Measurements from ENCODE around the gene NCOA6. TPM values are rescaled to one million over a fixed set of nuclear protein-coding genes. Genes with fewer than 3 reads are reported as not detected.
"Not testable (repeated sequence)": the region's sequence is repeated elsewhere in the genome, so short reads cannot be mapped to it uniquely, and the experiment has no call there.

The NCOA6 gene
- total RNA-seq, 2 experiments from 2014 or later: 14.6 to 16.3 TPM

DNA sequence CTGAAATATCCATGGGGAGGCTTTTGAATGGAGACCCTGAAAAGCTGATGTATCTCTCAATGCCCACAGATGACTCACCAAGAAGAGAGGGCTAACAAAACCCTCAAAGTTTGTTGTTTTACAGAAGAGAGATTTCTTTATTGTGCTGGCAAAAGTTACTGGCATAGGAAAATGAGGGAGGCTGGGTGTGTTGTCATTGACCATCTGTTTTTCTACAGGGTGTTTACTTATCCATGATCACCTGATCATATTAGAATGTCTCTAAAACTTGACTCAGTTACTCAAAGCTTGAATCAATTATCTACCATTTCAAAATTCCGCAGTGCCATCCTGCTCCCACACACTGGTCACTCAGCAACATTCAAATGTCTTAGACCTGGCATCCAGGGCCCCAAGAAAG is 9.8 kb downstream of the NCOA6 start:
- TF ChIP-seq, protein P1, sequence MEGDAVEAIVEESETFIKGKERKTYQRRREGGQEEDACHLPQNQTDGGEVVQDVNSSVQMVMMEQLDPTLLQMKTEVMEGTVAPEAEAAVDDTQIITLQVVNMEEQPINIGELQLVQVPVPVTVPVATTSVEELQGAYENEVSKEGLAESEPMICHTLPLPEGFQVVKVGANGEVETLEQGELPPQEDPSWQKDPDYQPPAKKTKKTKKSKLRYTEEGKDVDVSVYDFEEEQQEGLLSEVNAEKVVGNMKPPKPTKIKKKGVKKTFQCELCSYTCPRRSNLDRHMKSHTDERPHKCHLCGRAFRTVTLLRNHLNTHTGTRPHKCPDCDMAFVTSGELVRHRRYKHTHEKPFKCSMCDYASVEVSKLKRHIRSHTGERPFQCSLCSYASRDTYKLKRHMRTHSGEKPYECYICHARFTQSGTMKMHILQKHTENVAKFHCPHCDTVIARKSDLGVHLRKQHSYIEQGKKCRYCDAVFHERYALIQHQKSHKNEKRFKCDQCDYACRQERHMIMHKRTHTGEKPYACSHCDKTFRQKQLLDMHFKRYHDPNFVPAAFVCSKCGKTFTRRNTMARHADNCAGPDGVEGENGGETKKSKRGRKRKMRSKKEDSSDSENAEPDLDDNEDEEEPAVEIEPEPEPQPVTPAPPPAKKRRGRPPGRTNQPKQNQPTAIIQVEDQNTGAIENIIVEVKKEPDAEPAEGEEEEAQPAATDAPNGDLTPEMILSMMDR (IDR thresholded peaks at IDR 0.05): no peak
- ATAC-seq (ENCODE audit: poor library complexity): no peak
- ChIA-PET CTCF (no interaction called here), POLR2A (no interaction called here)
- H3K27ac Mint-ChIP-seq: no peak overlapping the region
- no peak overlapping the region for H3K4me3 ChIP-seq (ENCODE audit: low read length)
- peaks cover 3% of the 10 kb centered on the region for H3K36me3 Mint-ChIP-seq (ENCODE audit: low read depth)
- H3K9me3 ChIP-seq (ENCODE audit: control insufficient read depth in 1 of 2, insufficient read depth in 1 of 2, low read length in 2 of 2): no peaks in the 10 kb centered on the region
- no peaks in the 10 kb centered on the region for H3K36me3 ChIP-seq (ENCODE audit: insufficient read depth, low read length)
- no peaks in the 10 kb centered on the region for H3K9me3 Mint-ChIP-seq
- DNase-seq: no peak
- H3K4me1 ChIP-seq (ENCODE audit: insufficient read depth, low read length): peaks cover 10% of the 10 kb centered on the region
- no peak overlapping the region for H3K27ac ChIP-seq (ENCODE audit: low read depth in 1 of 2, low read length in 2 of 2)
- no peaks in the 10 kb centered on the region for H3K27me3 ChIP-seq (ENCODE audit: control insufficient read depth in 1 of 2, insufficient read depth in 2 of 2, low read length in 2 of 2)
- peaks cover 59% of the 10 kb centered on the region for H3K4me1 Mint-ChIP-seq (ENCODE audit: low read depth)
- H3K4me3 Mint-ChIP-seq: no peak overlapping the region
- no peaks in the 10 kb centered on the region for H3K27me3 Mint-ChIP-seq
- intact Hi-C loops (cut with DNase I, micrococcal nuclease): no loop called here

DNA sequence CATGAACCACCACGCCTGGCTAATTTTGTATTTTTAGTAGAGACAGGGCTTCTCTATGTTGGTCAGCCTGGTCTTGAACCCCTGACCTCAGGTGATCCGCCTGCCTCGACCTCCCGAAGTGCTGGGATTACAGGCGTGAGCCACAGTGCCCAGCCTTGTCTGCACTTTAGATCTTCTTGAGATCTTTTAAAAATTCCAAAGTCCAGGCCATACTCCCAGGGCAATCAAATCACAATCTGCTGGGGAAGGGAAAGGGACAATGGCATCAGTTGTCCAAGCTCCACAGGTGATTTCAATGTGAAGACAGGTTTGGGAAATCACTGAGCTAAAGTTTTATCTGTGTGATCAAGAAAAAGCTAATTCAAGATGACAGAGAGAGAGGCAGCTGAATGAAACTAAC is 16.9 kb downstream of the NCOA6 start:
- Histone ChIP-seq H3K36me3 (ENCODE audit: insufficient read depth, low read length) (peaks cover 2% of the 10 kb centered on the region), H3K9me3 (ENCODE audit: control insufficient read depth in 1 of 2, insufficient read depth in 1 of 2, low read length in 2 of 2) (no peaks in the 10 kb centered on the region), H3K4me1 (ENCODE audit: insufficient read depth, low read length) (no peaks in the 10 kb centered on the region), H3K27ac (ENCODE audit: low read depth in 1 of 2, low read length in 2 of 2) (no peak overlapping the region), H3K4me3 (ENCODE audit: low read length) (no peak overlapping the region), H3K27me3 (ENCODE audit: control insufficient read depth in 1 of 2, insufficient read depth in 2 of 2, low read length in 2 of 2) (no peaks in the 10 kb centered on the region)
- TF ChIP-seq, protein P1 (IDR thresholded peaks at IDR 0.05): no peak
- no peak for DNase-seq
- ChIA-PET CTCF (interaction anchor here (1.0 kb wide), 1 partner anchor 13 kb away, joined by 3 read pairs; no protein-coding TSS in a partner anchor), POLR2A (no interaction called here)
- H3K9me3 Mint-ChIP-seq: no peaks in the 10 kb centered on the region
- no peak overlapping the region for H3K4me3 Mint-ChIP-seq
- ATAC-seq (ENCODE audit: poor library complexity): no peak
- H3K4me1 Mint-ChIP-seq (ENCODE audit: low read depth): peaks cover 50% of the 10 kb centered on the region
- H3K27ac Mint-ChIP-seq: no peak overlapping the region
- no peaks in the 10 kb centered on the region for H3K27me3 Mint-ChIP-seq
- peaks cover 12% of the 10 kb centered on the region for H3K36me3 Mint-ChIP-seq (ENCODE audit: low read depth)
- intact Hi-C loops (cut with DNase I, micrococcal nuclease): no loop called here

DNA sequence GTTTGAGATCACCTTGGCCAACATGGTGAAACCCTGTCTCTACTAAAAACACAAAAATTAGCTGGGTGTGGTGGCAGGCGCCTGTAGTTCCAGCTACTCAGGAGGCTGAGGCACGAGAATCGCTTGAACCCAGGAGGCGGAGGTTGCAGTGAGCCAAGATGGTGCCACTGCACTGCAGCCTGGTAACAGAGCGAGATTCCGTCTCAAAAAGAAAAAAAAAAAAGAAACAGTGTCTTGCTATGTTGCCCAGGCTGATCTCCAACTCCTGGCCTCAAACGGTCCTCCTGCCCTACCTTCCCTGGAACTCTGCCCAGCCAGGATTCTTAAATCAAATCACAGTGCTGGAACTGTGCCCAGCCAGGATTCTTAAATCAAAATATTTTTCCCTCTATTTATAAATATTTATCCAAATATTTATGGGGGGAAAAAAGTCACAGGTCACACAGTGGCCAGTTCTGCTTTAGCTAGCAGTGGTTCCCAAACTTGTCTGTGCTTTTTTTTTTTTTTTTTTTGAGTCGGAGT is 17.4 kb downstream of the NCOA6 start:
- CTCF ChIA-PET: interaction anchor here (0.7 to 1.0 kb wide), 2 partner anchors 12 to 358 kb away, joined by 3 read pairs; no protein-coding TSS in a partner anchor
- intact Hi-C loops (cut with DNase I, micrococcal nuclease); DNase-seq; H3K4me1 ChIP-seq (ENCODE audit: insufficient read depth, low read length); POLR2A ChIA-PET; H3K27me3 Mint-ChIP-seq; H3K9me3 Mint-ChIP-seq; H3K9me3 ChIP-seq (ENCODE audit: control insufficient read depth in 1 of 2, insufficient read depth in 1 of 2, low read length in 2 of 2); H3K4me3 ChIP-seq (ENCODE audit: low read length); ATAC-seq (ENCODE audit: poor library complexity); H3K4me3 Mint-ChIP-seq; H3K27me3 ChIP-seq (ENCODE audit: control insufficient read depth in 1 of 2, insufficient read depth in 2 of 2, low read length in 2 of 2); H3K27ac ChIP-seq (ENCODE audit: low read depth in 1 of 2, low read length in 2 of 2); H3K27ac Mint-ChIP-seq; H3K36me3 ChIP-seq (ENCODE audit: insufficient read depth, low read length): not testable (repeated sequence)
- Mint-ChIP-seq H3K4me1 (ENCODE audit: low read depth) (peaks cover 50% of the 10 kb centered on the region), H3K36me3 (ENCODE audit: low read depth) (peaks cover 12% of the 10 kb centered on the region)

DNA sequence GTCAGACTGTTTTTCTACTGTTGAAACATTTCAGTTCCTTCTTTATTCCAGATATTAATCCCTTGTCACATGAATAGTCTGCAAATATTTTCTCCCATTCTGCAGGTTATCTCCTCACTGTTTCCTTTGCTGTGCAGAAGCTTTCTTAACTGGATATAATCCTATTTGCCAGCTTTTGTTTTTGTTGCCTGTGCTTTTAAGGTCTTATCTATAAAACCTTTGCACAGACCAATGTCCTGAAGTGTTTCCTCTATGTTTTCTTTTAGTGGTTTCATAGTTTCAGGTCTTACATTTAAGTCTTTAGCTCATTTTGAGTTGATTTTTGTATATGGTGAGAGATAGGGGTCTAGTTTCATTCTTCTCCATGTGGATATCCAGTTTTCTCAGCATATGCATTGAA is 19.2 kb downstream of the NCOA6 start:
- no peak overlapping the region for H3K27ac Mint-ChIP-seq
- ChIA-PET CTCF (no interaction called here), POLR2A (no interaction called here)
- DNase-seq (no peak), ATAC-seq (ENCODE audit: poor library complexity) (no peak)
- Histone ChIP-seq H3K36me3 (ENCODE audit: insufficient read depth, low read length) (peaks cover 2% of the 10 kb centered on the region), H3K9me3 (ENCODE audit: control insufficient read depth in 1 of 2, insufficient read depth in 1 of 2, low read length in 2 of 2) (no peaks in the 10 kb centered on the region), H3K27ac (ENCODE audit: low read depth in 1 of 2, low read length in 2 of 2) (no peak overlapping the region), H3K4me3 (ENCODE audit: low read length) (no peak overlapping the region), H3K27me3 (ENCODE audit: control insufficient read depth in 1 of 2, insufficient read depth in 2 of 2, low read length in 2 of 2) (no peaks in the 10 kb centered on the region), H3K4me1 (ENCODE audit: insufficient read depth, low read length) (no peaks in the 10 kb centered on the region)
- intact Hi-C loops (cut with DNase I, micrococcal nuclease): no loop called here
- H3K9me3 Mint-ChIP-seq: no peaks in the 10 kb centered on the region
- TF ChIP-seq, protein P1 (IDR thresholded peaks at IDR 0.05): no peak
- no peak overlapping the region for H3K4me3 Mint-ChIP-seq
- no peaks in the 10 kb centered on the region for H3K27me3 Mint-ChIP-seq
- H3K4me1 Mint-ChIP-seq (ENCODE audit: low read depth): peaks cover 47% of the 10 kb centered on the region
- peaks cover 18% of the 10 kb centered on the region for H3K36me3 Mint-ChIP-seq (ENCODE audit: low read depth)

Measured in CD4-positive, alpha-beta T cell (primary cell).